GM04503 (cell line): Measurements from ENCODE around the gene IGFL1.
"Not testable (repeated sequence)": the region's sequence is repeated elsewhere in the genome, so short reads cannot be mapped to it uniquely, and the experiment has no call there.

Source experiments
- DNase-seq: peaks from one replicate; pipeline ENCODE4 v3.0.0-alpha.2; 2012; ENCODE audit warnings: low read depth

Gene IGFL1

DNA sequence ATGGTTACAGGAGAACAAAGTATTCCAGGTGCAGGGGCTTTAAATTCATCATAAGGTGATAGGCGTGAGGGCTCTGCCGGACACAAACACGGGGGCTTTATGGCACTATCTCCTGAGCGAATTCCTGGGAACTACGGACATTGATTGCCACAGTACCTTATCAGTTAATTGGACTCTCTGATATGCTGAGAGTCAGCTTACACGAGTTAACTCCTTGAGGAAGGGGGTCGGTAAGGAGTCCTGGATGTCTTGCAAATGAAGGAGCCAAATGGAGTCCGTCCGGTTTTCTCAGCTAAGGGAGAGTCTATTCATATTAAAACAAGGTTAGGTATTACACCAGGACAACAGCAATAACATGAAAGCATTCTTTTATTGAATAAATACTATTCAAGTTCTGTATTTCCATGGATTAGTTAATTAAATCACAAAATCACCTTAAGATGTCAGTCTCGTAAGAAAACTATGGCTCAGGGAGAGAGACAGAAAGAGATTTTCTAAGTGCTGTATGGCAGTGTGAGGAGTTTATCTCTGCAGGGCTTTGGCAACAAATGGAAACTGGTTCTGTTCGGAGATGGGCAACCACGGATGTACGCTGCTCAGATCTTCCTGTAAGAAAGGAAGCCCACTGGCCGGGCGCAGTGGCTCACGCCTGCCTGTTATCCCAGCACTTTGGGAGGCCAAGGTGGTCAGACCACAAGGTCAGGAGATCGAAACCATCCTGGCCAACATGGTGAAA, 41.1 kb downstream of the IGFL1 start:
- DNase-seq, result no peak

DNA sequence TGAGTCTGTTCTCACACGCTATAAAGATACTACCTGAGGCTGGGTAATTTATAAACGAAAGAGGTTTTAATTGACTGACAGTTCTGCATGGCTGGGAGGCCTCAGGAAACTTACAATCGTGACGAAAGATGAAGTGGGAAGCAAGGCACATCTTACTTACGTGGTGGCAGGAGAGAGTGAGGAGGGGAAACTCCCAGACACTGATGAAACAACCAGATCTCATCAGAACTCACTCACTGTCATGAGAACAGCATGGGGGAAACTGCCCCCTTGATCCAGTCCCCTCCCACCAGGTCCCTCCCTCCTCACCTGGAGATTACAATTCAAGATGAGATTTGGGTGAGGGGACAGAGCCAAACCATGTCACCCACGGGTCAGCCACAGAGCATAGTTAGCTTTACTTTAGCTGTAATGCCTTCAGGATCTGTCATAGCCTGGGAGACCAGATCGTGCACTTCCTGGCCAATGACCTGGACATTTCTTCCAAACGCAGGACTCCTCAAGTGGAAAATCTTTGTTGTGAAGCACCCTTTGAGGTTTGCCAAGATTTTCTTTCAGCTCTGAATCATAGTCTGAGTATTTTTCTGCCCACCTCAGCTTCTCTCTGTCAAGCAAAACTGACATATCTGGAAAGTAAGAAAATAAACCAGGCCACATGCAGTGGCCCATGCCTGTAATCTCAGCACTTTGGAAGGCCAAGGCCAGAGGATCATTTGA, 42.1 kb downstream of the IGFL1 start:
- DNase-seq, result peak; percentile 50

DNA sequence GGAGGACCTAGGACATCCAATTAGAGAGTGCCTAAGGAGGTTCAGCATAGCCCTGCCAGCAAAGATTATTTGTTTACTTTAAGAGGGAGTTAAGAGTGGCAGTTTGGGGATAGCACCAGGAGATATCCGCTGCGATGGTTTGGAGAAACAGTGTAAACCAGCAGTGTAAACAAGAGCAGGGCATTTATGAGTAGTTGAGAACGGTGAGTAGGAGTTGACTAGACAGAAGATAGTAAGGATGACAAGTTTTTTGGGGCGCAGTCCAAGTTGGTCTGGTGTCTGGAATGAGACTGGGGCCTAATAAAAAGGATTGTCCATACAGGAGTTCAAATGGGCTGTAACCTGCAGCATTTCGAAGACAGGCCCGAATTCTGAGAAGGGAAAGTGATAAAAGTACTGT, 44.4 kb downstream of the IGFL1 start:
- not testable (repeated sequence) for DNase-seq

DNA sequence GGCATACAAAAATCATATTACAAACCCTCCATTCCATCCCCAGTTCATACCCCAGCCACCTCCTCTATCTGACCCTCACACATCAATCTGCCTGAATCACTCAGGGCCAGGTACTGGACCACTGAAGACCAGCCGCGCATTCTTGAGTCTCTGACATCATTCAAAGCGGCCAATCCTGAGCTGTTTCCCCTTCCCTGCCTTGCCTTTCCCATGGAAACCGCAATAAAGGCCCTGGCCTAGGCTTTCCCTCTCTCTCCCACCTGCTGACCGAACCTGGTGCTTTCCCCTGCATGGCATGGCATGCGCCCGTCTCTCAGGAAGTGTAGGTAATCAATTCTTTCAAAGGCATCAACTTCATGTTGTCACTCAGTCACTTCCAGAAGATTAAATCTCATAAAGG, 49.6 kb downstream of the IGFL1 start:
- no peak for DNase-seq
